NB4 (cell line): ENCODE data around the gene IGSF9B.

Experiments
- MAX ChIP-seq: IDR thresholded peaks from 2 replicates; pipeline ENCODE4 v1.6.1; 2011; ENCODE audit warnings: low read depth, low read length
- MYC ChIP-seq: IDR thresholded peaks from 2 replicates; pipeline ENCODE4 v1.6.1; 2011; ENCODE audit warnings: low read depth, low read length
- POLR2A ChIP-seq: IDR thresholded peaks from 2 replicates; pipeline ENCODE4 v1.6.1; 2011; ENCODE audit warnings: mild to moderate bottlenecking; ENCODE audit not compliant: insufficient read length; ENCODE audit errors: extremely low read depth
- TF ChIP-seq, protein P1 (sequence below): IDR thresholded peaks from one replicate; pipeline ENCODE4 v1.5.1; 2012; ENCODE audit warnings: low read depth, low read length

DNA sequence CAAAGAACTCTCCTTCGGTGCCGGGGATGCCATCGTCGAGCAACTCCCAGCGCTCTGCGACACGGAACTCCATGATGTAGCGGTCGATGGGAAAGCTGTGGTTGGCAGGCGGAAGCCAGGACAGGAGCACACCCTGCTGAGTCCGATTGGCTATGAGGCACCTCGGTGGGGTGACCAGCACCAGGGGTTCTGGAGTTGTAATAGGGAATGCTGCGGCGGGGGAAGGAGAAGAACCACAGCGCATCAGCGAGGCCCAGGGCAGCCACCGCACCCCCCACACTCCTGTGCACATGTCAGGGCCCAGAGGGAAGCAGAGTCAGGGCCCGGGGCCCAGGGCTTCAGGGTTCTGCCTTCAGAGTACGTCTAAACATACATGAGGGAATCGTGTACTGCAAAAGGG is 31.0 kb downstream of the IGSF9B start:
- TF ChIP-seq, protein P1, sequence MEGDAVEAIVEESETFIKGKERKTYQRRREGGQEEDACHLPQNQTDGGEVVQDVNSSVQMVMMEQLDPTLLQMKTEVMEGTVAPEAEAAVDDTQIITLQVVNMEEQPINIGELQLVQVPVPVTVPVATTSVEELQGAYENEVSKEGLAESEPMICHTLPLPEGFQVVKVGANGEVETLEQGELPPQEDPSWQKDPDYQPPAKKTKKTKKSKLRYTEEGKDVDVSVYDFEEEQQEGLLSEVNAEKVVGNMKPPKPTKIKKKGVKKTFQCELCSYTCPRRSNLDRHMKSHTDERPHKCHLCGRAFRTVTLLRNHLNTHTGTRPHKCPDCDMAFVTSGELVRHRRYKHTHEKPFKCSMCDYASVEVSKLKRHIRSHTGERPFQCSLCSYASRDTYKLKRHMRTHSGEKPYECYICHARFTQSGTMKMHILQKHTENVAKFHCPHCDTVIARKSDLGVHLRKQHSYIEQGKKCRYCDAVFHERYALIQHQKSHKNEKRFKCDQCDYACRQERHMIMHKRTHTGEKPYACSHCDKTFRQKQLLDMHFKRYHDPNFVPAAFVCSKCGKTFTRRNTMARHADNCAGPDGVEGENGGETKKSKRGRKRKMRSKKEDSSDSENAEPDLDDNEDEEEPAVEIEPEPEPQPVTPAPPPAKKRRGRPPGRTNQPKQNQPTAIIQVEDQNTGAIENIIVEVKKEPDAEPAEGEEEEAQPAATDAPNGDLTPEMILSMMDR = no peak
- TF ChIP-seq POLR2A = no peak
- no peak for TF ChIP-seq MAX
- TF ChIP-seq MYC = no peak
